GM21576 (cell line): Measurements from ENCODE around the gene RPS6KC1.
"Not testable (repeated sequence)": the region's sequence is repeated elsewhere in the genome, so short reads cannot be mapped to it uniquely, and the experiment has no call there.

Experiments used
- ATAC-seq: cut with Tn5 transposase; IDR thresholded peaks from one replicate; pipeline ENCODE4 v1.9.1; 2021; ENCODE audit warnings: mild to moderate bottlenecking, moderate library complexity; ENCODE audit not compliant: unreplicated experiment

Gene RPS6KC1

GRCh38 chr1:213200630-213201029, 149.6 kb downstream of the RPS6KC1 start:
- no peak for ATAC-seq

- ATAC-seq, result no peak
Observed at GRCh38 chr1:213201380-213202155, 150.5 kb downstream of the RPS6KC1 start.

- ATAC-seq, result no peak
Observed at GRCh38 chr1:213211201-213211600, 160.2 kb downstream of the RPS6KC1 start.

GRCh38 chr1:213219076-213219475, 168.0 kb downstream of the RPS6KC1 start:
- ATAC-seq, result not testable (repeated sequence)

- no peak for ATAC-seq
Observed at GRCh38 chr1:213221209-213221608, 170.2 kb downstream of the RPS6KC1 start.

- no peak for ATAC-seq
Observed at GRCh38 chr1:213227458-213227857, 176.4 kb downstream of the RPS6KC1 start.

GRCh38 chr1:213231795-213232231, 180.8 kb downstream of the RPS6KC1 start:
- ATAC-seq, result no peak

- no peak for ATAC-seq
Observed at GRCh38 chr1:213242883-213243282, 191.8 kb downstream of the RPS6KC1 start.

GRCh38 chr1:213244664-213245091, 193.6 kb downstream of the RPS6KC1 start:
- ATAC-seq, result no peak

GRCh38 chr1:213245260-213245910, 194.3 kb downstream of the RPS6KC1 start:
- no peak for ATAC-seq

GRCh38 chr1:213247038-213247437, 196.0 kb downstream of the RPS6KC1 start:
- ATAC-seq, result no peak

GRCh38 chr1:213249395-213249794, 198.4 kb downstream of the RPS6KC1 start:
- no peak for ATAC-seq

- no peak for ATAC-seq
Observed at GRCh38 chr1:213250041-213250440, 199.0 kb downstream of the RPS6KC1 start.

- ATAC-seq, result no peak
Observed at GRCh38 chr1:213250446-213250845, 199.4 kb downstream of the RPS6KC1 start.

GRCh38 chr1:213251972-213252371, 200.9 kb downstream of the RPS6KC1 start:
- no peak for ATAC-seq

GRCh38 chr1:213256438-213257087, 205.5 kb downstream of the RPS6KC1 start:
- peak; percentile 96 for ATAC-seq

- no peak for ATAC-seq
Observed at GRCh38 chr1:213260311-213261075, 209.5 kb downstream of the RPS6KC1 start.

GRCh38 chr1:213264531-213264930, 213.5 kb downstream of the RPS6KC1 start:
- no peak for ATAC-seq

GRCh38 chr1:213266983-213267772, 216.1 kb downstream of the RPS6KC1 start:
- no peak for ATAC-seq

GRCh38 chr1:213268221-213268620, 217.2 kb downstream of the RPS6KC1 start:
- no peak for ATAC-seq
